Measurements from ENCODE around the gene KSR1.
A peak's percentile ranks its signal among the peaks of the same experiment; 100 is the strongest.

KSR1 gene

DNA sequence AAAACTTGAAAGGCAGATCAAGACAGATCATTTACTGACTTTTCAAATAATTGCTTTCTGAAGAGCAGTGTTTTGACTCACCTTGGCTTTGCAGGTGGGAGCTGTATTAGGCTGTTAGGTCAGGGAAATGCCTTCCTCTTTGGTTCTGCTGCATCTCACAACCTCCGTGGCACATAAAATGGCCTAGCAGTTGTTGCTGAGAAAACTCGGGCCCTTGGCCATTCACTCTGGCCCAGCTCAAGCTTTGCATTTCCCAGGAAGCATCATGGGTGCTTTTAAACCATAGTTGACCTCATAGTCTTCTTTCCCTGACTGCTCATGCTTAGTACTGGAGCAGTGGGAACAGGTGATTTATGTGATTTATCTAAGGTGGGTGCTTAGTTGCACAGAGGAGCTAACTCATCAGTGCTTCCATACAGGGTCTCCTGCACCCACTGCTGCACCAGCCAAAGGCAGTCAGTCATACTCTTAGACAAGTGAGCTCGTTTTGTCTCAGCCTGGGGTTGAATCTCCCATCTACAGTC is 83.6 kb downstream of the KSR1 start:
- DNase-seq, result no peak

DNA sequence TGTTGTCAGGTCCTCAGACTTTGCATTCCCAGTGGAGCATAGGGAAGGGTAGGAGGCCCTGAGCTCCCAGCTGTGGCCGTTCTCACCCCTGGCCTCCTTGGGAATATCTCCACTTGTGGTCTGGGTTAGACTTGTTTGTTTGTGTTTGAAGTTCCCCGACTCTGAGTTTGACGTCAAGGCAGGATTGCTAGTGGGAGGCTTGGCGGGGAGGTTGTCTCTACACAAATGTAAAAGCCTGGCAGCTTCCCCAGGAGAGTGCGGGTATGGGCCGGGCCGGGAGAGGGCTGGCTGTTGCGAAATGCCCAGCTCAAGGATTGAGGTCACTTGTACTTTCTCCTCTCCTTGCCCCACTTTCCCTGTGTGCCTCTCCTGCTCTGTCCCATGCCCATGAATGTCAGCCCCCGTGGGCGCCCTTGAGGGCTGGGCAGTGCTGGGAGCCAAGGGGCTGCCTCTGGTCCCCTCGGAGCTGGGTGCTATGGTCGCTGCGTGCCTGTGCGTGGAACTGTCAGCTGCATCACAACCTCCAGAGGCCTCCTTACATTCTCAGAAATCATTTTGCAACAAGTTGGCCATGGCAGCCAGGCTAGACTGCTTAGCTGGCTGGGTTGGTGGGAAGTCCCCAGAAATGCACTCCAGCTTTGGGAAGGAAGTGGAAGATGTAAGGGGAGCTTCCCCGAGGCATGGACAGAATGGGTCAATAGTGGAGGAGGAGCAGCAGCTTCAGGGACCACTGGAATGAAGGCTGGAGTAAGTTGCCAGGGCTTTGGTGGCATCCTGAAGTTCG is 84.3 kb downstream of the KSR1 start:
- peak; percentile 81 for DNase-seq

DNA sequence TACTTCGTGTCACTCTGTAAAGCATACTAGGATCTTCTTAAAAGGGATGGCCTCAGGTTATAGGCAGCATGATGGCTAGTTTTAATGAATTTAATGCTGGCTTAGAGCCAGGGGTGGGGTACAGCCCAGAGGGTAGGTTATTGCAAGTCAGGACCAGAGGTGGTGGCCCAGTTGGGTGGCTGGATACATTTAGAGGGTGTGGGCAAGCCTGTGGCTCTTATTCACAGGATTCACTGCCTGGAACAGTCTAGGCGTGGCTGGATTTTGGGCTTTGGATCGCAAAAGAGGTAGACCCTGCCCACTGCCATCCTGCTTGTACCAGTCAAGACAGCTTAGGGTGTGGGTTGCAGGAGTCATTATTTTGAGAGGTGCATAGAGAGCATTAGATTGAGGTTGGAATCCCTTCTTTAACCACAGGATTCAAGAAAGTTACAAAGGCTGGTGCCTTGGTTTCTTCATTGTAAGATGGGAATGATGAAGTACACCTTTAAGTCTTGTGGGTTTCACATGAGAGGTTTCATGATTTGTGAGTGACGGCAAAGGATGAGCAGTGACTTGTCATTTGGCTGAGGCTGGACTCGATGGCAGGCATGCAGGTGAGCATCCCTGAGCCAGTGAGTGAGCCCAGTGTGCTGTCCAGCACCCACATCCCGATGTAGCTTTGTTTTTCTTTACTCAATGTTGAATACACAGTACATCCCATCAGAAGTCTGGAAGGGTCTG is 85.2 kb downstream of the KSR1 start:
- no peak for DNase-seq

DNA sequence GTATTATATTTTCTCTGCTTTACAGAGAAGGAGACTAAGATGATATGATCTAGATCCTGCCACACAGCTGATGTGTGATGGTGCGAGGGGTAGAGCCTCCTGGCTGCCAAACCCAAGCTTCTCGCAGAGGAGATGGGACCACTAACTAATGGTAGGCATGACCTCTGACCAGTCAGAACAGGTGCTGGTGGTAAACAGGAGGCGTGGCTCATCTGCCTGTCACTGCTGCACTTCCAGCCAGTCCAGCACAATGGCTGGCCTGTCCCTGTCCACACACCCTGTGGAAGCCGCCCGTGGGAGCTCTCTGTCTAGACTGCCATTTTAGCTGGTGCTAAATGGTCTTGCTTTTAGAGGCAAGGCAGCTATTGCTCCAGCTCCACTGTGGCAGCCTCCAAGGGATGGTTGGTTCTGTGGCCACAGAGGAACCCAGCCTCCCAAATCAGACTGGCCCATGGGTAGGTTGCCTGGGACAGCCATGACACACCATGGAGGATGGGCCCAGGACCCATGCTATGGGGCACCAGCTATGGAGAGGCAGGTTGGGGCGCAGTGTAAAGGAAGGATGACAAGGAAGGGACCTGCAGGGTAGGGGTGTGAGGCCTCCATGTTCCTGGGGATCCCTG is 86.7 kb downstream of the KSR1 start:
- no peak for DNase-seq

DNA sequence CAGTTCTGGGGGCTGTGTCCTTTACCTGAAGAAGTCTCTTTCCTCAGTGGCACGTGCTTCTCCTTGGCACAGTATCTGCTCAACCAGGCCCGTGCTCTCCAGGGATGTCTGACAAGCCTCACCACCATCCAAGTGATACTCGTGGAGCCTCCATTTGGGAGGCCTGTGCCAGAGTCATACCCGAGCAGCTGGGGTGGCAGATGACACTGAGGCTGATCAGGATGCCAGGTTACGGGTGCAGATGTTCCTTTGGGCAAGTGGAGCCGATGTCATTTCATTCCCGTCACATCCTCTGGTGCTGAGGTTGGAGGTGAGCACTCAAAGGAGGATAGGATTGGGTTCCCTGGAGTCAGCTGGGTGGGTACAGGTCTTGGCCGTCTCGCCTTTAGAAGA is 87.2 kb downstream of the KSR1 start:
- DNase-seq, result no peak

DNA sequence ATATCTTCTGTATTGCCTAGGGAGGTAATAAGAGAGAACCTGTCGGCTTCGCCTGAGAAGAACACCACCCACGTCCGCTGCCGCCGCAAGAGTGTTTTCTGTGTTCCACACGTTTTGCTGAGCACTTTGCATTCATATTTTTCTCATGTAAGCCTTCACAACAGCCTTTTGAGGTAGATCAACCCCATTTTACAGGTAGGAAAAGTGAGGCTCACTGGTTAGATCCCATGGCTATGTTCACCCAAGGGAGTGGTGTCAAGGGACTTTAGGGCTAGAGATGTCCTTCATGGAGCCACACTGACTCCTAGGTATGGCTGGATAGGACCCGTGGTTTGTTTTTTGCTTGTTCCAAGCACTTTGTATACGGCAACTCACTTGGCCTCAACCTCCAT is 87.7 kb downstream of the KSR1 start:
- DNase-seq, result no peak

DNA sequence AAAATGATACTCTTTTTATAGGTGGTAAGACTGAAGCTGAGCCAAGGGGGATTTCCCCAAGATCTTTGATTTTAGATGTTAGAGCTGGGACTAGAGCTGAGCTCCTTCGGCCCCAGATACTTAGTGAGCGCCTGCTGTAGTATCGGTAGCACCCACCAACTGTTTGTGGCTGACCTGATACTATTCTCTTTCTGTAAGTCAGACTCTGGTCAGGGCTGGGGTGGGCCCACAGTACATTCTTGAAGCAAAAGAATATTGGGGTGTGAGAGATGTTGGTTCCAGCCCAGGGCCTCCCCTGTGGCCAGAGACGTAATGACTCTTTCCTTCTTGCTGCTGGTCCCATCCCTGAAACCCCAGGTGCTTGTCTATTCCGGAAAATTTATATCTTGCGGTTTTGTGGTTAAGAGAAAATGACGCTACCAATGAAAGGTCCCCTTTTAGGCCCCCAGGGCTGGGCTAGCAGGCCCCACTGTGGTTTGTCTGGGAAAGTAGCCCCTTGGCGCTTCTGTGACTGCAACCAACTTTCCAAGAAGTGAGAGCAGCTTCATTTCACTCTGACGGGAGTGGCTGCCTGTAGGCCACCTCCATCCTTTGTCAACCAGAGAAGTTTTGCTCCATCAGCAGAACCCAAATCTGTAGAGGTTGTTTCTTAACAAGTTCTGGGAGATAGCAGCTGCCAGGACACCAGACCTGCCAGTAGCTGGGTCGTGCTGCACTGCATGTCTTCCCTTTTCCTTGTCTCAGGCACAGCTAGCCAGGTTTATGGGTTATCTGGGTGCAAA is 88.3 kb downstream of the KSR1 start:
- DNase-seq, result peak; percentile 61

DNA sequence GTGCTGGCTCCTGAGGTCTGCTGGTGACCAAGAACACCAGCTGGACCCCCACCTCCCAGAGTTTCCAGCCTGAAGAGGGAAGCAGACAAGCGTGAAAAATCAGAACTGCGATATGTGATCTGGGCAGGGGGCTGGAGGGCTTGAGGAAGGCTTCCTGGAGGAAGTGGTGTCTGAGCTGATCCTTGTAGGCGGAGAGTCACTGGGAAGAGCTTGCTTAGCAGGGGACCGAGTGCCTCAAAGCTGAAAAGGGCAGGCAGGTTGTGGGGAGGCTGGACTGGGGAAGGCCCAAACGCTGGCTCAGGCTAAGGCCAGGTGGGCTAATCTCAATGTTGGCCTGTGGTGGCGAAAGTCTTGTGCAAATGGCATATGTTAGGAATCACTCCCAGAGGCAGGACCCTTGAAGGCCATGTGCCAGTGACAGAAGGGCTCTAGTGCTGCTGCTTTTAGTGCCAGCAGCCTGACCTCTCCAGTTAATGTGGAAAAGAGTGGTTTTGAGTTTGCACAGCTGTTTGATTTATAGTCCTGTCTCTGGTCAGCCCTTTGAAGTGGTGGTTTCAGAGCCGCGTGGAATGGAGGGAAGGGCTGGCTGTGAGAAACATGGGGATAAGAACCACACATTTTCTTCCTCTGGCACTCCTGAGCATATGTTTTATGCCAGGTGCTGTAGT is 89.4 kb downstream of the KSR1 start:
- DNase-seq, result no peak

DNA sequence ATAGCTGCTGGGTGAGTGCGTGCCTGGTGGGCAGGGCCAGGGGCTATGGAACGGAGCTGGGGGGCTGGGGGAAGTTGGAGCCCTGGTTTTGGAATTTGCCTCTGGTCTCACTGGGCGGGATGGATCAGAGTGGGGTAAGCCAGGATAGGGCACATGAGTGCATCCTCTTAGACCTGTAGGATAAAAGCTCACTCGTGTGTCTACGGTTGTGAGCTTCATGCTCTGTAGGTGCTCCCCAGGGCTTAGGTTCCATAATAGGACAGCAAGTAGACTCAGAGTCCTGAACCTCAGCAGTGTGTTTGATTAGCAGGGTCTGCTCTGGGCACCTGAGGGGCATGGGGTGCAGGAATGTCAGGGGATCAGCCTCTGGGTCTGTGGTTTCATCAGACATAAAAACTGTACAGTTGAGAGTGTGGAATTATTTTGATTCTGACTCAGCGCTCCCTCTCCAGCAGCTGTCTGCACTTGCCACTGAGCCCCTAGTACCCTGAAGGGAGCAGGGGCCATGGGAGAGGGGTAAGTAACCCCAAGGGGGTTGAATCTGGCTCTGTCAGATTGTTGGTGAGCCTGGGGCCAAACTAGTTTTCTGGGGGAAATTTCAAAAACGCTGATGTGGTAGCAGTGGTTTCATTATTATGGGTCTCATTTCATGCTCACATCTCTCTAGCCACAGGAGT is 90.5 kb downstream of the KSR1 start:
- DNase-seq, result no peak

DNA sequence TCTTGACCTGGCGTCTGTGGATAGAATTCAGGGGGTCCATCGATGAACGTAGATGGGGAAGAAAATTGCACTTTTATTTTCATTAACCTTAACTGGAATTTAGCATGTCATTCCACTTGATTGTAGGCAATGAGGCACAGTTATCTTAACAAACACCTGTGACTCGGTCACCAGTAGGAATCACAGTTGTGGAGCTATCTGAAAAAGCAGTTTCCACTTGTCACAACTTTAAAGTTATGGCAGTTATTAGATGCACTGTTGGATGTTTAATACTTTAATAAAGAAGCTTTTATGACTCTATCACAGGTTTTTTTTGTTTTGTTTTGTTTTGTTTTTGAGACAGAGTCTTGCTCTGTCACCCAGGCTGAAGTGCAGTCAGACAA is 91.0 kb downstream of the KSR1 start:
- DNase-seq, result no peak

DNA sequence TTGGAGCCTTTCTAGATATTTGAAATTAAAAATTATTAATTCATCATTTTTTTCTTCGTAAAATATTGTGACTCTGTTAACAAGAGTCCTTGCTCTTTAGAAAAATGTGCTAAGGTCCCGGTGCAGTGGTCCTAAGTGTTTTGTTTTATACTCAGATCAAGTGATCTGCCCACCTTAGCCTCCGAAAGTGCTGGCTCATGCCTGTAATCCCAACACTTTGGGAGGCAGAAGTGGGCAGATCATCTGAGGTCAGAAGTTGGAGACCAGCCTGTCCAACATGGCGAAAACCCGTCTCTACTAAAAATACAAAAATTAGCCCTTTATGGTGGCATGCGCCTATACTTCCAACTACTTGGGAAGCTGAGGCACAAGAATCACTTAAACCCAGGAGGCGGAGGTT is 92.1 kb downstream of the KSR1 start:
- DNase-seq, result no peak

DNA sequence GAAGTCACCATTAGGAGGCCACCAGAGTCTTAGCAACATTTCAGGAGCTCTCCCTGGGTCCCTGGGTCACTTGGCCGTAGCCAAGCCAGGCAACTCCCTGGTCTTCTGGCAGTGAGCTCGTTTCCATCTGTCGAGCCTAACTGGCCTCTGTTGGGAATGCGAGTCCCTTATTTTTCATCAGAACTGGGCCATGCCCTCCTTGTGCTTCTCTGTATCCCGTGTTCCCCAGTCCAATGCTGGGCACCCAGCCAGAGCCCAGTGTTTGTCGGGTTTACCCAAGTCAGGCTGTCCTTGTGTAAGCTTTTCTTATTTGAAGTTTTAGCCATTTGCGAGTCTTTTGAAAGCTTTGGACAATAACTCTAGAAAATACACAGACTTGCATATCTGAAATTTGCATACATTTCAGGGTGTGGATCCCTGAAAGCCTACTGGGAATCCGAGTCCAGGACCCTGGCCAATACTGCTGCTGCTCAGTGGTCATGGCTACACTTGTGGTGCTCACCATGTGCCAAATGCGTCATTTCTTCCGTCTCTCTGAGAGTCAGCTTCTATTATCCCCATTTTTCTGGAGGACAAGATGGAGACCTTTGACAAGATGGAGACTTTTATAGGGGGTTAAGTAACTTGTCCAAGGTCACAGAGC is 93.1 kb downstream of the KSR1 start:
- DNase-seq, result no peak

DNA sequence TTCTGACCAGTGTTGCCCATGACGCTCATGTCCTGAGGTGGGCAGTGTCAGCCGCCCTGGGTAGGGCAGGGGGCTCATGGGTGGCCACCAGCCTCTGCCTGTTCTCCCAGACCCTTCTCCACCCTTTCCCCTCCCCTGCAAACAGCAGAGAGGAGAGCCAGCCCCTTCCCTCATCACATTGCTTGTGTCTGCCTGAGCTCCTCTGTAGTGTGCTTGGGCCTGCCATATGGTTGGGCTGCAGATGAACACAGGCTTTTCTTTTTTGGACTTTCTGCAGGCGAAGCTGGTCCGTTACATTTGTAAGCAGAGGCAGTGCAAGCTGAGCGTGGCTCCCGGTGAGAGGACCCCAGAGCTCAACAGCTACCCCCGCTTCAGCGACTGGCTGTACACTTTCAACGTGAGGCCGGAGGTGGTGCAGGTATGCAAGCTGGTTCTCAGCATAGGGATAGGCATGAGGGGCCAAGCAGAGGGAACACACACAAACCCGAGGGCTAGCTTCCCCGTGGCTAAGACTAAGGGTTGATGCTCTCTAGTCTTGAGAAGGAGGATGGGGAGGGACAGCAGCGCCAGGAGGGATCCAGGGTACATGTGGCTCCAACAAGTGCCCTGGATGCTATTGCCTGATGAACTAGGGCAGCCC is 94.2 kb downstream of the KSR1 start:
- DNase-seq, result no peak

DNA sequence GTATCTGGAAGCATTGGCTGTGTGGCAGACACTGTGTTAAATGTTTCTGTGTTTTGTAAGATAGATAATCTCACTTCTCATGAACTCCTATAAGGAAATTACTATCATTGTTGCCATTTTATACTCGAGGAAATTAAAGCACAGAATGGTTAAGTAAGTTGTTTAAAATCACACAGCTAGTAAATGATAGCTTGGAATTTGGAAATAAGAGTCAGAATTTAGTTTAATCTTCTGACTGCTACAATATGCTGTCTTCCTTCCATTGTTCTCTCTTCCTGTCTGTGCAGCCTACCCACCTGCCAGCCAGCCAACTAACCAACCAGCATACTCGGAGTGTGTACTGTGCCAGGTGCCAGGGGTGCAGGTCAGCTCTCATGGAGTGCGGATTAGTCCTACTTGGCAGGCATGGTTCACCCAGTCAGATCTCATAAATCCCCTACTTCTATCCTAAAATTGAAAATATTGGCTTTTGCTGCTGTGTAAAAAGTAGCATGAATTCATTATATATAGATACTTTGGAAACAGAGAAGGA is 94.8 kb downstream of the KSR1 start:
- DNase-seq, result no peak

DNA sequence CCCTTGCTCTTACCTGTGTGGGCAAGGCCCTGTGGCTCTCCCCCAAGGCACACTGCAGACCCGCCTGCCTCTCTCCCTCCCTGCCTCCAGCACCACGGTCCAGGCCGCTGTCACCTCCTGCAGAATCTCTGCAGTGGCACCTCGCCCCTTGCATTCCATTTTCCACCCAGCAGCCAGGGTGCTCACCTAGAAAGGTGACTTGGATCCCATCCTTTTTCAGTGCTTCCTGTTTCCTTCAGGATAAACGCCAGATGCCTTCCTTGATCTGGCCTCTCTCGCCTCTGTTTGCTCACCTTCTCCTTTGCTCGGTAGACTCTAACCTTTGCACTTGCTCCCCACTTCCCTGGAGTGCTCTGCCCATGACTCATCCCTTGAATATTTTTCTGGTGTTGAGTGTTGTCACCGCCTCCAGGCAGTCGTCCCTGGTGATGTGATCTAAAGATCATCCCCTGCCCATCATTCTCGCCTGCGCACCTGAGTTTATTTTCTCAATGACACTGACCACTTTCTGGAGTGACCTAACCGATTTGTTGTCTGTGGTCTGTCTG is 95.5 kb downstream of the KSR1 start:
- no peak for DNase-seq

DNA sequence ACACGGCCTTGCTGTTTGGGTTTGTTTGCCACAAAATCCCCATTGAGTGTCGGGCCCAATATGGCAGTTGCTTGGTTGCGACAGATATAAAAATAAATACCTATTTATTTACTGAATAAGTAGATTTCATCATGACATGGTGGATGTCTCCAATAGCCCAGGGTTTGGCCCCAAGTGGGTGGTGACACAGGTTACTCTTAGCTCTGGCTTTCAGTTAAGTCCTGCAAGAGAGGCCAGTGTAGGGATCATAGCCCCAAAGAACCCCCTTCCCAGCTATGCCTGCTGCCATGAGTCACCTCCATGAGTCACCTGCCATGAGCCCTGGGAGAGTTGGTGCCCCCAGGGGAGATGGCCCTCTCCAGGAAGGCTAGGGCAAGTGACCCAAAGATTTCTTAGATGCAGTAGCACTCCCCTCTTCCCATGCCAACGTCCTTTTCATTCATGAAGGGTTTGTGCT is 96.1 kb downstream of the KSR1 start:
- peak; percentile 75 for DNase-seq

DNA sequence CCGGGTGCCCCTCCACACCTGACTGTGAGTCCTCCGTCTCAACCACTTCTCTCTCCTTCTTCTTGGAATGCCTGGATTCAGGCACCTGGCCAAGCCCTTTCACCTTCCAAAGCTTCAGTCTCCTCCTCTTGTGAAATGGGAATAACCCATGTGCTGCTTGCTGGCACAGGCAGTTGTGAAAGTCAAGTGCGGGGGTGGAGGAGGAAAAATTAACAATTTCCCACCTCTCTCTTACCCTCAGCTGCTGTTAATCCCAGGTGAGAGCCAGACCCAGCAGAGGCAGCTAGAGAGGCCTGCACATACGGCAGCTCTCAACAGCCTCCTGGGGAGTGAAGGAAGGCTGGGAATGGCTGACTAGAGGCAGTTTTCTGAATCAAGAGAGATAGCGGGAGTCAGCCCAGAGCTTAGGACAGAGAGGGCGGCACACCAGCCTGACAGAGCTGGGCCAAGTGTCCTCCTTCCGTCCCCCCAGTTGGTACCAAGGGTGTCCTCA is 96.8 kb downstream of the KSR1 start:
- DNase-seq, result no peak

DNA sequence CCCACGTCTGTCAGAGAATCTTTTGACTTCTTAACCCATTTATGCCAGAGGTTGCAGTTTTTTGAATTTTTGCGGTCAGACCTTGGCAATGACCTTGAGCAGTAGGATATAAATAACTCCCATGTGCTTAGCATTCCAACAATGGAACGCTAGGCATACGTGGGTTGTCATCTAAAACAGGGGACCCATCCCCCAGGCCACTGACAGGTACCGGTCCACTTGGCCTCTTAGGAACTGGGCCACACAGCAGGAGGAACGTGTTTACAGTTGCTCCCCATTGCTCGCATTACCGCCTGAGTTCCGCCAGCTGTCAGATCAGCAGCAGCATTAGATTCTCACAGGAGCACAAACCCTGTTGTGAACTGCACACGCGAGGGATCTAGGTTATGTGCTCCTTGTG is 97.9 kb downstream of the KSR1 start:
- peak; percentile 80 for DNase-seq

DNA sequence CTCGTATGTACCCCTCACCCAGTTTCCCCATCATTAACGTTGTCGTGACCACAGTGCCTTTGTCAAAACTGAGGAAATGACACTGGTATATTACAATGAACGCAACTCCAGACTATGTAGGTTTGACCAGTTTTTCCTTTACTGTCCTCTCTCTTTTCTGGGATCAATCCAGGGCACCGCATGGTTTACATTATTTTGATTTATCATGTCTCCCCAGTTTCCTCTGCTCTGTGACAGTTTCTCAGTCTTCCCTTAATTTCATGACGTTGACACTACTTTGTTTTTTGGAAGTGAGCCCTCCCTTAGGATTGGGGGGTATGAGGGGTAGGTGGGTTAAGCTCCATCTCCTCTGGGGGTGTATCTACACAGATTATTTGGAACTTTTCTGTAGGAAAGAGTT is 98.7 kb downstream of the KSR1 start:
- peak; percentile 58 for DNase-seq

DNA sequence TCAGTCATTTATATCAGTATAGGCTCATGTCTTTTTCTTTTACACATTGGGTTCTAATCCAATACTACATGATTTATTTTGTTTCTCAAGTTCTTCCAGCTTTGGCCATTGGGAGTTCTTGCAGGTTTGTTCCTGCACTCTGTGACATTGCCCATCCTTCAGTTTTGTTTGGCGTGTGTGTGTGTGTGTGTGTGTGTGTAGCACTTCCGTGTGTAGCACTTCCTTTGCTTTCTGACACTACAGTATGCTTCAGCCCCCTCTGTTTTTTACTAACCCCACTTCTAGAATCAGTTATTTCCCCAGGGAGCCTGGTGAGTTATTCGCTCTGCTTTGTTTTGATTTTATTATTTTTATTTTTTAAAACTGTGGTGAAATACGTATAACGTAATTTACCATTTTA is 99.1 kb downstream of the KSR1 start:
- no peak for DNase-seq

Measured in fibroblast of skin of right biceps (primary cell).